H1 (cell line): ENCODE measurements around the gene S100PBP. TPM values are rescaled to one million over a fixed set of nuclear protein-coding genes. Genes with fewer than 3 reads are reported as not detected.

Experiments
- E2F6 ChIP-seq: IDR thresholded peaks from 2 replicates; pipeline ENCODE4 v1.6.1; 2012; ENCODE audit warnings: inconsistent platforms
- GTF2F1 ChIP-seq: IDR thresholded peaks from 2 replicates; pipeline ENCODE4 v1.6.1; 2012; ENCODE audit warnings: low read depth, low read length, improper control_type of control experiment, borderline replicate concordance
- SUZ12 ChIP-seq: fragments of 200-600 bp; sonication (generic); IDR thresholded peaks from 2 replicates; pipeline ENCODE4 v1.6.1; 2012; ENCODE audit warnings: mild to moderate bottlenecking, inconsistent platforms, low read length, moderate library complexity, mixed read lengths
- TEAD4 ChIP-seq: IDR thresholded peaks from 2 replicates; pipeline ENCODE4 v1.6.1; 2012; ENCODE audit warnings: low read depth, low read length, inconsistent platforms, mixed read lengths
- polyA plus RNA-seq, 7 experiments: library from polyadenylated mRNA; depleted of rRNA in 3 of 7; stranded (reverse) in 5 of 7; unstranded in 2 of 7; fragments of >200 nt in 5 of 7; fragments of 200-250 nt in 2 of 7; gene quantifications; 1 replicate in 5 of 7; 2 replicates in 1 of 7; 4 replicates in 1 of 7; pipeline versions ENCODE4 v1.2.1 to v1.2.3, GENCODE V29; 2011 to 2013; ENCODE audit warnings: missing spikeins in 2 of 7, mixed read lengths in 2 of 7
- total RNA-seq: library from RNA; stranded (reverse); fragmentation: NEBNext Ultra II Directional; extraction: Animal tissue kit (Norgen Biotek cat#: 25700); gene quantifications from 2 replicates; pipeline ENCODE4 v1.2.1, GENCODE V29; 2021

Gene S100PBP
- total and polyA plus RNA-seq, 2 of the 8 experiments (the other 6 are each of a cell fraction or from before 2014, with no cell fraction given), result 43.8 to 68.3 TPM

DNA sequence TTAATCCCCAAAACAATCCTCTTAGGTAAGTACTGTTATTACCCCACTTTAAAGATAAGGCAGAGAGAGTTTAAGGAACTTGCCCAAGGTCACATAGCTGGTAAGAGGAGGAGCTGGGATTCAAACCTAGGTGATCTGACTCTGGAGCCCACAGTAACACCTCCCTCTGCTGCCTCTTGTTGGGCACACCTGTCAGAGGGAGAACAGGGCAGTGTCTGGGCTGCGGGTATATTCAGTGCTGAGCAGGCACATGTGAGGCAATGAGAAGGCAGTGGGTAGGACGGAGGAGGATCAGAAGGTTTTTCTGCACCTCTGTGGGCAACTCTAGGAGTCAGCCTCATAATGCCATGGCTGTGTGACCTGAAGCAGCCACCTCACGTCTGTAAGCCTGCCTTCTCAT lies 70.7 kb downstream of the S100PBP start (continued):
- TF ChIP-seq E2F6 (no peak), SUZ12 (no peak), GTF2F1 (no peak), TEAD4 (no peak)
